Muscle of leg (tissue), 11 donors: ENCODE measurements around the gene CAV1. TPM values are rescaled to one million over a fixed set of nuclear protein-coding genes. Genes with fewer than 3 reads are reported as not detected.
A peak's percentile ranks its signal among the peaks of the same experiment; 100 is the strongest.

Experiments used
- DNase-seq: peaks from one replicate; pipeline ENCODE4 v3.0.0; 2013
- H3K27ac ChIP-seq: one replicate; pipeline ENCODE4 v1.5.1; 2013; ENCODE audit warnings: mild to moderate bottlenecking, low read length, control low read depth
- H3K27me3 ChIP-seq: one replicate; pipeline ENCODE4 v1.6.1; 2013; ENCODE audit warnings: low read length; ENCODE audit not compliant: control insufficient read depth, insufficient read depth
- H3K36me3 ChIP-seq: one replicate; pipeline ENCODE4 v1.6.1; 2013; ENCODE audit warnings: low read length; ENCODE audit not compliant: control insufficient read depth, insufficient read depth
- H3K4me1 ChIP-seq: one replicate; pipeline ENCODE4 v1.6.1; 2013; ENCODE audit warnings: low read length; ENCODE audit not compliant: control insufficient read depth, insufficient read depth
- H3K4me3 ChIP-seq: one replicate; pipeline ENCODE4 v1.5.1; 2013; ENCODE audit warnings: low read length, control low read depth
- H3K9me3 ChIP-seq: replicated peaks from 2 replicates; pipeline ENCODE4 v1.6.1; 2013; ENCODE audit warnings: low read depth, low read length; ENCODE audit not compliant: control insufficient read depth
- WGBS: methylation state at CpG from one replicate; pipeline ENCODE4 v1.1.5; 2013; ENCODE audit warnings: missing lambda C conversion rate; ENCODE audit not compliant: insufficient coverage; 5-methylcytosine and 5-hydroxymethylcytosine counted together
- polyA plus RNA-seq, 8 donors: library from polyadenylated mRNA; unstranded; fragments of 120-200 nt; gene quantifications; one replicate each; pipeline versions ENCODE4 v1.2.1 to v1.2.3, GENCODE V29; 2013; ENCODE audit warnings: inconsistent platforms in 1 of 8, low replicate concordance in 1 of 8; ENCODE audit not compliant: insufficient read length in 8 of 8, insufficient read depth in 1 of 8
- total RNA-seq: library from RNA; stranded (reverse); fragments of 120-200 nt; gene quantifications from one replicate; pipeline ENCODE4 v1.2.4, GENCODE V29; 2013

CAV1 gene
- total and polyA plus RNA-seq, 9 donors, result 166 to 253 (median 198) TPM

- H3K36me3 ChIP-seq, result no peaks in the 10 kb centered on the region
- 60% methylated on average over 1 of the region's 5 CpGs for WGBS
- peaks cover 11% of the 10 kb centered on the region for H3K4me1 ChIP-seq
- H3K4me3 ChIP-seq, result peak overlapping the region; percentile 3
- peak overlapping the region; percentile 81 for H3K27ac ChIP-seq
- no peak for DNase-seq
- peaks cover 3% of the 10 kb centered on the region for H3K27me3 ChIP-seq
- H3K9me3 ChIP-seq, result no peaks in the 10 kb centered on the region
Observed at GRCh38 chr7:116501425-116502167, 23.2 kb upstream of the CAV1 start.

GRCh38 chr7:116502201-116503096 is 22.4 kb upstream of the CAV1 start:
- Histone ChIP-seq H3K27me3 (peaks cover 3% of the 10 kb centered on the region), H3K9me3 (no peaks in the 10 kb centered on the region), H3K4me3 (no peak overlapping the region), H3K4me1 (peaks cover 11% of the 10 kb centered on the region), H3K27ac (no peak overlapping the region), H3K36me3 (no peaks in the 10 kb centered on the region)
- DNase-seq, result no peak
- WGBS, result no CpG with 5 or more reads among the region's 2 CpGs

- peaks cover 10% of the 10 kb centered on the region for H3K4me1 ChIP-seq
Observed at GRCh38 chr7:116503835-116504234, 21.0 kb upstream of the CAV1 start.

GRCh38 chr7:116505278-116505677 is 19.6 kb upstream of the CAV1 start:
- H3K9me3 ChIP-seq, result no peaks in the 10 kb centered on the region
- H3K4me1 ChIP-seq, result peaks cover 6% of the 10 kb centered on the region
- 100% methylated on average over 2 of the region's 2 CpGs for WGBS
- H3K27ac ChIP-seq, result no peak overlapping the region
- H3K27me3 ChIP-seq, result no peaks in the 10 kb centered on the region
- H3K36me3 ChIP-seq, result no peaks in the 10 kb centered on the region
- no peak for DNase-seq
- no peak overlapping the region for H3K4me3 ChIP-seq

More at GRCh38 chr7:116503835-116504234, 21.0 kb upstream of the CAV1 start:
- Histone ChIP-seq H3K27ac (no peak overlapping the region), H3K36me3 (no peaks in the 10 kb centered on the region), H3K9me3 (no peaks in the 10 kb centered on the region), H3K4me3 (no peak overlapping the region), H3K27me3 (peaks cover 3% of the 10 kb centered on the region)
- no peak for DNase-seq

- Histone ChIP-seq H3K4me1 (peaks cover under 1% of the 10 kb centered on the region), H3K9me3 (no peaks in the 10 kb centered on the region), H3K4me3 (no peak overlapping the region), H3K27me3 (no peaks in the 10 kb centered on the region), H3K27ac (no peak overlapping the region), H3K36me3 (no peaks in the 10 kb centered on the region)
- DNase-seq, result no peak
- 80% methylated on average over 2 of the region's 3 CpGs for WGBS
Observed at GRCh38 chr7:116505823-116506222, 19.0 kb upstream of the CAV1 start.

GRCh38 chr7:116509982-116510579 is 14.8 kb upstream of the CAV1 start:
- no peaks in the 10 kb centered on the region for H3K4me1 ChIP-seq
- H3K9me3 ChIP-seq, result no peaks in the 10 kb centered on the region
- no peak overlapping the region for H3K4me3 ChIP-seq
- 93% methylated on average over 4 of the region's 7 CpGs for WGBS
- no peak overlapping the region for H3K27ac ChIP-seq
- no peak for DNase-seq
- no peaks in the 10 kb centered on the region for H3K27me3 ChIP-seq
- H3K36me3 ChIP-seq, result no peaks in the 10 kb centered on the region

DNA sequence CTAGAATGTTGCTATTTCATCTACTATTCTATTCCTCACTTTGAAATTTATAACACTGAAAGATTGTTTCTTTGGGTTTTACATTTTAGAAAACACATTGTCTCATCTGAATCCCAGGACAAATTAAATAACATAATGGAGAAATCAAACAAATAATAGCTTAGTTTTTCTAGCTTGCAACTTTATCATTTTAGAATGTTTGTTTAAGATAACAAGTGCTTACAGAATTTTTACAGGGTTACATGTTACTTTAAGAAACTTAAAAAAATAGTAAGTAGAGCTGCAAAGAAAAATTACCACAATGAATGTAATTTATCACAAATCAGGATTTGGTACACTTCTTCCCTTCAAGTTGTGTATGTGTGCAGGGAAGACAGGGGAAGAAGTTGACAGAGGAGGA is 14.0 kb upstream of the CAV1 start:
- H3K36me3 ChIP-seq, result no peaks in the 10 kb centered on the region
- no peaks in the 10 kb centered on the region for H3K9me3 ChIP-seq
- H3K27ac ChIP-seq, result no peak overlapping the region
- H3K27me3 ChIP-seq, result no peaks in the 10 kb centered on the region
- no peak for DNase-seq
- H3K4me3 ChIP-seq, result no peak overlapping the region
- no peaks in the 10 kb centered on the region for H3K4me1 ChIP-seq

DNA sequence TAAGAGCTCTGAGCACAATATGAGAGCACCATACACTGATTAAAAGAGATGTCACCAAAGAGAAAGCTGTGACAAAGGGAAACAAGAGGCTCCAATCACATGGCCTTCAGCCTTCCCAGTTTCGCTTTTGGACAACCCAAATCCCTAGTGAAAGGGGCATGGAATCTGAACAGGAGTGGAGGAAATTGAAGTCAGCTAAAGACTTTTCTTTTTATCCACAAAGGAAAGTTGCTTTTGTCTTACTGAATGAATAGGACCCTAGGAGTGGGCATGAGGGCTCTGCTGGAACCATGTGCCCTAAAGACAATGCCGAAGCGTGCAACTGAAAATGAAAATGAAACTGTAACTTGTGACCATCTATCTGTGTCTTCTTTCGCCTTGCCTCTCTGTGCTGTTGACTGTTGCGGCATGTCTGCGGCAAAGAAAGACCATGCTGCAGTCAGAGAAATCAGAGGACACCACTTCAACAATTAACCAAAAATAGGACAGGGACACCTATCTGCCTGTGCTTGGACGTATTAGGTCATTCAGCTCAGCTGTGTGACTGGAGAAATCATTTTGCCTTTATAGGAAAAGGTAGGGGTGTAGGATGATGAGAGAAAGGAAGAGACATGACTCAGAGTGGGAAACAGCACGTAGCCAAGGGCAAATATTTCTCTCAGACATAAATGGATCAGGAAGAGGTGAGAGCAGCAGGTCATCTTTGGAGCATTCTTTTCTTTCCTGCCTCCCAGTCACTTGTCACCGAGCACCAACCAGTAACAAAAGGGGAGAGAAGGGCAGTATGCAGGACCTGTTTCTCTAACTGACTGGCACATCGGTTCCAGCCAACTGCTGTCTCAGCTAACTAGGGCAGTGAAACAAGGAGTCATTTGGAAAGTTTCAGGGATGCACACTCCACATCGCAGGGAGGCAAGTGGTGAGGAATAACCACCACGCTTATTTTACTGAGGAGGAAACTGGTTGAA is 13.0 kb upstream of the CAV1 start:
- Histone ChIP-seq H3K4me1 (no peaks in the 10 kb centered on the region), H3K4me3 (peak overlapping the region; percentile 11), H3K27me3 (no peaks in the 10 kb centered on the region), H3K9me3 (no peaks in the 10 kb centered on the region), H3K27ac (peak overlapping the region; percentile 67), H3K36me3 (no peaks in the 10 kb centered on the region)
- DNase-seq, result peak; percentile 54
- 83% methylated on average over 7 of the region's 12 CpGs for WGBS

DNA sequence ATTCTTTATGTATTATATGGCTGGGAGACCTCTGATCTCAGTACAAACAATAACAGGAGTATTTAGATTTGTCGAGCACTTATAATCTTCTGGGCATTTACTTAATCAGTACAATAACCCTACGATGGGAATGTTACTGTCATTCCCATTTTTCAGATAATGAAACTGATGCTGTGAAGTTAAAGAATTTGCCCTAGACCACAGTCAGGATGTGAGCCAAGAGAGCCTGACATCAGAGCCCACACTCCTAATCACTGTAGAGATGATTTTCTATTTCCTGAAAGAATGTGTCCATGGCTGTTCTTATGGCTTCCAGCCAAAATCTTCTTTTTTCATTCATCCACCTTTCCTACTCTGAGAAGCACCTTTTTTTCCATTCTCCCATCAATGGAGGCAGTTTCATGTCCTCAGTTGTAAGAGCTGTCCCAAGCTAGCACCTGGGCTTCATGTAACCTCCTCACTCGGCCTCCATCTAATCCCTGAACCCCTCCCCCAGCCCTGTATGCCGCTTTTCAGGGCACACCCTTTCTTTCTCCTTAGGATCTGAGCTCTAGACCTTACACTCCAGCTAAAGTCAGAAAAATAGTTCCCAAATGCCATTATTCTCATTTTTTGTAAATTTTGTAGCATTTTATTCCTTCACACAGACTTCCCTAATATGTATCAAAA is 12.2 kb upstream of the CAV1 start:
- Histone ChIP-seq H3K27me3 (no peaks in the 10 kb centered on the region), H3K27ac (peak overlapping the region; percentile 67), H3K9me3 (no peaks in the 10 kb centered on the region), H3K4me1 (no peaks in the 10 kb centered on the region), H3K4me3 (no peak overlapping the region), H3K36me3 (no peaks in the 10 kb centered on the region)
- no peak for DNase-seq
- WGBS, result 76% methylated on average over 2 of the region's 4 CpGs
